NB4 (cell line): ENCODE measurements around the gene ARHGDIB.

ENCODE experiments used
- DNase-seq: peaks from one replicate; pipeline ENCODE4 v3.0.0; 2010; ENCODE audit warnings: low read depth
- H3K4me3 ChIP-seq: one replicate; pipeline ENCODE4 v1.5.1; 2011; ENCODE audit warnings: mild to moderate bottlenecking, low read depth, low read length, moderate library complexity
- CTCF ChIP-seq: IDR thresholded peaks from one replicate; pipeline ENCODE4 v1.5.1; 2012; ENCODE audit warnings: low read depth, low read length
- MAX ChIP-seq: IDR thresholded peaks from 2 replicates; pipeline ENCODE4 v1.6.1; 2011; ENCODE audit warnings: low read depth, low read length
- MYC ChIP-seq: IDR thresholded peaks from 2 replicates; pipeline ENCODE4 v1.6.1; 2011; ENCODE audit warnings: low read depth, low read length
- POLR2A ChIP-seq: IDR thresholded peaks from 2 replicates; pipeline ENCODE4 v1.6.1; 2011; ENCODE audit warnings: mild to moderate bottlenecking; ENCODE audit not compliant: insufficient read length; ENCODE audit errors: extremely low read depth

Gene ARHGDIB

GRCh38 chr12:14995583-14996425 is 34.4 kb upstream of the ARHGDIB start:
- peak; percentile 71 for DNase-seq
- TF ChIP-seq MYC (no peak), CTCF (peak; percentile 22)
- H3K4me3 ChIP-seq, result no peak overlapping the region

- TF ChIP-seq MAX (no peak), CTCF (no peak), POLR2A (no peak), MYC (no peak)
- no peak overlapping the region for H3K4me3 ChIP-seq
- no peak for DNase-seq
These were observed 33.2 kb upstream of the ARHGDIB start for GRCh38 chr12:14994610-14995009.

- H3K4me3 ChIP-seq, result no peak overlapping the region
- no peak for TF ChIP-seq POLR2A
- TF ChIP-seq CTCF, result no peak
- TF ChIP-seq MAX, result no peak
- TF ChIP-seq MYC, result no peak
- no peak for DNase-seq
These were observed 32.3 kb upstream of the ARHGDIB start for GRCh38 chr12:14993537-14994266.

- DNase-seq, result no peak
- no peak overlapping the region for H3K4me3 ChIP-seq
- no peak for TF ChIP-seq POLR2A
- no peak for TF ChIP-seq CTCF
- TF ChIP-seq MAX, result no peak
- no peak for TF ChIP-seq MYC
These were observed 31.7 kb upstream of the ARHGDIB start for GRCh38 chr12:14993117-14993516.

GRCh38 chr12:14992673-14993072 is 31.3 kb upstream of the ARHGDIB start:
- DNase-seq, result no peak
- no peak overlapping the region for H3K4me3 ChIP-seq
- TF ChIP-seq POLR2A (no peak), CTCF (no peak), MYC (no peak), MAX (no peak)
